ENCODE measurements around the gene POC1A. TPM values are rescaled to one million over a fixed set of nuclear protein-coding genes. Genes with fewer than 3 reads are reported as not detected.

Gene POC1A
- total and polyA plus RNA-seq, 12 donors = 0.44 to 3.5 (median 1.1) TPM

DNA sequence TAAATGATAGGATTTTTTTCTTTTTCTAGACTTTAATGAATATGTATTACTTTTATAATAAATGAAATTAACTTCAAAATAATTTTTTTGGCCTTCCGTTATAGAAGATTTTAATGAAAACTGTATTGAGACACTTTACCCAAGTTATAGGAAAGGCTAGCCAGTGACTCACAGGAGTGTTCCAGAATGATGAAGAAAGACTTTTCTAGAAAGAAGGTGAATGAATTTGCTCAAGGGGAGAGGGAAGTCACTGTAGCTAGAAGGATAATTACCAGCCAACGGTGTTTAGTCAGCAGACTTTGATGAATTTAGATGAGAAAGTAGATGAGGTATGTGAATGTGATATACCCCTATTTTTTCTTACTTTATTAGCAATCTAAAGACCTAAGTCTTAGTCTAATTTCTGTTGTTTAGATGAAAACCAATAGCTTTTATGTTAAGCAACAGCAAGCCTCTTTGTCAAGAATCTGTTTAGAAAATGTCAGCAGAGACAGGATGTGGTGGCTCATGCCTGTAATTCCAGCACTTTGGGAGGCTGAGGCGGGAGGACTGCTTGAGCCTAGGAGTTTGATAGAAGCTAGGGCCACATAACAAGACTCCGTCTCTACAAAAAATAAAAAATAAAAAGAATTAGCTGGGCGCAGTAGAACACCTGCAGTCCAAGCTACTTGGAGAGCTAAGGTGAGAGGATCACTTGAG is 46.9 kb upstream of the POC1A start:
- H3K36me3 ChIP-seq = peaks cover 0 to 71% (median 54%) of the 10 kb centered on the region in 9 donors
- 87 to 93% methylated on average over 5 of the region's 5 CpGs for WGBS, 2 donors
- no peaks in the 10 kb centered on the region for H3K27me3 ChIP-seq
- DNase-seq (no peak), ATAC-seq (no peak)
- intact Hi-C loops (cut with DNase I) = loop anchor here in 1 of 10 donors (10.0 kb wide), 1 partner anchor 46 kb away; the partner anchor contains the start of gene POC1A
- TF ChIP-seq, protein P1, sequence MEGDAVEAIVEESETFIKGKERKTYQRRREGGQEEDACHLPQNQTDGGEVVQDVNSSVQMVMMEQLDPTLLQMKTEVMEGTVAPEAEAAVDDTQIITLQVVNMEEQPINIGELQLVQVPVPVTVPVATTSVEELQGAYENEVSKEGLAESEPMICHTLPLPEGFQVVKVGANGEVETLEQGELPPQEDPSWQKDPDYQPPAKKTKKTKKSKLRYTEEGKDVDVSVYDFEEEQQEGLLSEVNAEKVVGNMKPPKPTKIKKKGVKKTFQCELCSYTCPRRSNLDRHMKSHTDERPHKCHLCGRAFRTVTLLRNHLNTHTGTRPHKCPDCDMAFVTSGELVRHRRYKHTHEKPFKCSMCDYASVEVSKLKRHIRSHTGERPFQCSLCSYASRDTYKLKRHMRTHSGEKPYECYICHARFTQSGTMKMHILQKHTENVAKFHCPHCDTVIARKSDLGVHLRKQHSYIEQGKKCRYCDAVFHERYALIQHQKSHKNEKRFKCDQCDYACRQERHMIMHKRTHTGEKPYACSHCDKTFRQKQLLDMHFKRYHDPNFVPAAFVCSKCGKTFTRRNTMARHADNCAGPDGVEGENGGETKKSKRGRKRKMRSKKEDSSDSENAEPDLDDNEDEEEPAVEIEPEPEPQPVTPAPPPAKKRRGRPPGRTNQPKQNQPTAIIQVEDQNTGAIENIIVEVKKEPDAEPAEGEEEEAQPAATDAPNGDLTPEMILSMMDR (IDR thresholded peaks at IDR 0.05) = no peak
- no peaks in the 10 kb centered on the region for H3K9me3 ChIP-seq
- peak overlapping the region in 1 of 10 donors; percentile 19 for H3K27ac ChIP-seq
- H3K4me1 ChIP-seq = peaks cover 17 to 78% (median 63%) of the 10 kb centered on the region in 9 donors
- H3K4me3 ChIP-seq = peak overlapping the region in 1 of 10 donors; percentile 90

DNA sequence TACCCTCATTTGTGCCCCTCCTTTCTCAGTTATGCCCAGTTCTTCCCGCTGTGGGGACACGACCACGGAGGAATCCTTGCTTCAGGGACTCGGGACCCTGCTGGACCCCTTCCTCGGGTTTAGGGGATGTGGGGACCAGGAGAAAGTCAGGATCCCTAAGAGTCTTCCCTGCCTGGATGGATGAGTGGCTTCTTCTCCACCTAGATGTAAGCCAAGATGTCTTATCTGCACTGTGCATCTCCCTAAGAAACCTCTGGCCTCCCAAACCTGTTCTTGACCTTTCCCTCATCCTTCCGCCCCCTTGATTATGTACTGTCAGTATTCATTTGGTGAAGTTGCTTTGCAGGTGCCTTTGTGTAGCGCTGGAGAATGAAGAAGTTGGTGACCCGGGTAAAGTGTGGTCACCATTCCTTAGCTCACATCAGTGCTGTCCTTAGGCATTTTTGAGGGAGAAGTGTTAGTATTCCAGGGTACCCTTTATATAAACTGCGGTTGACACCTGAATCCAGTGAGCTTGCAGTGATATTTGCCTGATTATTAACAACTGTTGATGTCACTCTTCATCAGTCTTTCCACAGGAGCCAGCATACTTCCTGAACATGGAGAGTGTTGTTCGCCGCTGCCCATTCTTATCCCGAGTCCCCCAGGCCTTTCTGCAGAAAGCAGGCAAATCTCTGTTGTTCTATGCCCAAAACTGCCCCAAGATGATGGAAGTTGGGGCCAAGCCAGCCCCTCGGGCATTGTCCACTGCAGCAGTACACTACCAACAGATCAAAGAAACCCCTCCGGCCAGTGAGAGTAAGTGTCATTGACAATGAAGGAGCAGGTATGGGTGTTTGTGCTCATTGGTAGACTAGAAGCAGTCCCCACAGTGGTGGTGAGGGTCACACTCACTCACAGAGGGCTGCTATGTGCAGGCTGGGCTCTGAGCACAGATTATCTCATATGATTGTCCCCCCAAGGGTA is 44.7 kb upstream of the POC1A start:
- ATAC-seq (no peak), DNase-seq (no peak)
- peaks cover 17 to 88% (median 73%) of the 10 kb centered on the region in 9 donors for H3K4me1 ChIP-seq
- no peaks in the 10 kb centered on the region for H3K9me3 ChIP-seq
- TF ChIP-seq, protein P1 (IDR thresholded peaks at IDR 0.05) = no peak
- intact Hi-C loops (cut with DNase I) = loop anchor here in 4 of 10 donors (2.0 to 5.0 kb wide), 2 partner anchors 18 to 47 kb away; partner anchors contain the start of gene POC1A (in 4 of the 4)
- peak overlapping the region; percentile 76 to 100 (median 90) for H3K4me3 ChIP-seq
- H3K36me3 ChIP-seq = peaks cover 0 to 49% (median 32%) of the 10 kb centered on the region in 9 donors
- WGBS, 2 donors = 38 to 40% methylated on average over 14 of the region's 14 CpGs
- no peaks in the 10 kb centered on the region for H3K27me3 ChIP-seq
- H3K27ac ChIP-seq = peak overlapping the region; percentile 78 to 96 (median 92)

DNA sequence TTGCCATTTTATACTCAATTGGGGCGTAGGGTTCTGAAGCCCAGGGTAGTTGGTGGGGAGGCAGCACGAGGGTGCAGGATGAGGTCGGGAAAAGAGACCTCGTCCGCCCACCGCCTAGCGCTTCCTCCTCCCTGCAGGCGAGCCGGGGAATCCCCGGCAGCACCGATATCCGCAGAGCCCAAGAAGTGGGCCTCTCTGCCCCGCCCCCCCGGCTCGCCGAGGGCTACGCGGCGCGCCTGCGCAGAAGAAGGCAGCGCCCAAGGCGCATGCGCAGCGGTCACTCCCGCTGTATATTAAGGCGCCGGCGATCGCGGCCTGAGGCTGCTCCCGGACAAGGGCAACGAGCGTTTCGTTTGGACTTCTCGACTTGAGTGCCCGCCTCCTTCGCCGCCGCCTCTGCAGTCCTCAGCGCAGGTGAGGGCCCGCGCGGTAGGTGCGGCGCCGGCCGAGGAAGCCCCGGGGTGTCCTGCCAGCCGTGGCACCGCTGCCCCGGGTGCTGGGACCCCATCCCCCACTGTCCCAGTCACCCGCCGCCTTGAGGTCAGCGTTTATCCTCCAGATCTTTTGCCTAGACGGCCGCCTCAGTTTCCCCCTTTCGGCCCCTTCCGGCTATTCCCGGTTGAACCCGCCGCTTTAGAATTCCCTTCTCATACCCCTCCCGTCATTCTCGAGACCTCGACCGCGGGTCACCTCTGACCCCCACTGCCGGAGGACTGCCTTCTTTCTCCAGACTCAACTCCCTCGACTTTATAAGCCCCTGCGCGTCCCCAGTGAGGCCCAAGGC is 43.8 kb upstream of the POC1A start, which contains the start of gene ALAS1:
Gene ALAS1 (plus strand): TSS at position 319 of the 784 bp plus-strand sequence. CDS start 1,082 bp downstream, outside the sequence.
- intact Hi-C loops (cut with DNase I) = loop anchor here in 4 of 10 donors (2.0 to 5.0 kb wide), 2 partner anchors 19 to 46 kb away; partner anchors contain the start of gene POC1A (in 4 of the 4)
- TF ChIP-seq, protein P1 (IDR thresholded peaks at IDR 0.05) = peak in 5 of 9 donors; percentile 8 to 34 (median 29)
- Histone ChIP-seq H3K36me3 (peaks cover 0 to 40% (median 23%) of the 10 kb centered on the region in 9 donors), H3K27ac (peak within 1 kb of the TSS; percentile 78 to 96 (median 92)), H3K4me1 (peaks cover 15 to 84% (median 72%) of the 10 kb centered on the region in 9 donors), H3K9me3 (no peaks in the 10 kb centered on the region), H3K27me3 (no peaks in the 10 kb centered on the region), H3K4me3 (peak within 1 kb of the TSS; percentile 76 to 100 (median 90))
- ATAC-seq (peak; percentile 84 to 94 (median 93)), DNase-seq (peak; percentile 92 to 95)
- 0 to 1% methylated on average over 69 to 71 of the region's 71 CpGs for WGBS, 2 donors
